Erythroblast (primary cell): ENCODE results near the gene ALDOB.

Experiments
- DNase-seq, 2 experiments: peaks; one replicate each; lab custom pipeline; 2025; lab: John Stamatoyannopoulos, UW
- GATA1 ChIP-seq: IDR thresholded peaks from 2 replicates; pipeline ENCODE4 v1.6.1; 2011; ENCODE audit warnings: low read depth, mild to moderate bottlenecking, control low read depth, low read length, moderate library complexity
- POLR2A ChIP-seq: IDR thresholded peaks from 2 replicates; pipeline ENCODE4 v1.6.1; 2011; ENCODE audit warnings: mild to moderate bottlenecking, low read length

Gene ALDOB

GRCh38 chr9:101398068-101398929 is 37.3 kb downstream of the ALDOB start, which contains the start of the genes MRPL50 and ZNF189:
Gene MRPL50 (minus strand): TSS chr9:101398618. CDS start chr9:101398592, 26 bp downstream.
Gene ZNF189 (plus strand): TSS chr9:101398851. CDS start chr9:101399157, 306 bp downstream.
- peak; percentile 99 for DNase-seq
- TF ChIP-seq POLR2A, result peak; percentile 98
- TF ChIP-seq GATA1, result no peak

- TF ChIP-seq GATA1 (no peak), POLR2A (no peak)
- DNase-seq, result no peak
These were observed 37.9 kb downstream of the ALDOB start for GRCh38 chr9:101397746-101398067.

GRCh38 chr9:101394687-101395086 is 40.9 kb downstream of the ALDOB start:
- no peak for DNase-seq
- TF ChIP-seq GATA1 (no peak), POLR2A (no peak)

GRCh38 chr9:101393135-101393534 is 42.4 kb downstream of the ALDOB start:
- DNase-seq, result no peak

GRCh38 chr9:101388507-101388993 is 47.0 kb downstream of the ALDOB start:
- TF ChIP-seq POLR2A (no peak), GATA1 (no peak)
- peak; percentile 26 to 28 for DNase-seq

More at GRCh38 chr9:101393135-101393534, 42.4 kb downstream of the ALDOB start:
- no peak for TF ChIP-seq GATA1
- no peak for TF ChIP-seq POLR2A

GRCh38 chr9:101387871-101388506 is 47.6 kb downstream of the ALDOB start:
- peak; percentile 61 to 66 for DNase-seq
- TF ChIP-seq POLR2A, result no peak
- no peak for TF ChIP-seq GATA1

GRCh38 chr9:101384873-101385536 is 50.6 kb downstream of the ALDOB start, which contains the start of gene BAAT:
Gene BAAT (minus strand): TSS chr9:101385006. CDS start chr9:101371404, 13,602 bp downstream.
- DNase-seq, result peak; percentile 12 to 31

- no peak for DNase-seq
- TF ChIP-seq POLR2A (no peak), GATA1 (no peak)
These were observed 52.2 kb downstream of the ALDOB start for GRCh38 chr9:101383361-101383760.

- DNase-seq, result no peak
- no peak for TF ChIP-seq POLR2A
- no peak for TF ChIP-seq GATA1
These were observed 53.7 kb downstream of the ALDOB start for GRCh38 chr9:101381833-101382342.

GRCh38 chr9:101381118-101381517 is 54.5 kb downstream of the ALDOB start:
- no peak for DNase-seq
- TF ChIP-seq POLR2A (no peak), GATA1 (no peak)

- no peak for DNase-seq
- no peak for TF ChIP-seq POLR2A
- no peak for TF ChIP-seq GATA1
These were observed 55.3 kb downstream of the ALDOB start for GRCh38 chr9:101380295-101380694.

- TF ChIP-seq GATA1 (no peak), POLR2A (no peak)
- DNase-seq, result no peak
These were observed 59.3 kb downstream of the ALDOB start for GRCh38 chr9:101376111-101376848.

GRCh38 chr9:101375546-101375945 is 60.0 kb downstream of the ALDOB start:
- no peak for DNase-seq

More at GRCh38 chr9:101375546-101375945, 60.0 kb downstream of the ALDOB start:
- TF ChIP-seq GATA1, result no peak
- TF ChIP-seq POLR2A, result no peak
